ENCODE results near the gene OASL.

Gene OASL

GRCh38 chr12:120983759-120984158 is 55.3 kb downstream of the OASL start:
- TF ChIP-seq CTCF (IDR thresholded peaks at IDR 0.05) = no peak
- intact Hi-C loops (cut with DNase I; ENCODE audit: low total_unique reads) = no loop called here
- H3K27ac ChIP-seq = no peak overlapping the region
- no peaks in the 10 kb centered on the region for H3K9me3 ChIP-seq
- H3K36me3 ChIP-seq = no peaks in the 10 kb centered on the region
- peaks cover 0 to 12% of the 10 kb centered on the region in 2 donors for H3K27me3 ChIP-seq
- H3K4me1 ChIP-seq = peaks cover 0 to 3% (median under 1%) of the 10 kb centered on the region in 4 donors
- DNase-seq = no peak
- no peak overlapping the region for H3K4me3 ChIP-seq

- no peak for DNase-seq
- Histone ChIP-seq H3K27me3 (peaks cover 0 to 9% of the 10 kb centered on the region in 2 donors), H3K27ac (no peak overlapping the region), H3K9me3 (no peaks in the 10 kb centered on the region), H3K4me3 (no peak overlapping the region), H3K36me3 (no peaks in the 10 kb centered on the region), H3K4me1 (peaks cover 0 to 11% (median 5%) of the 10 kb centered on the region in 4 donors)
- no peak for TF ChIP-seq CTCF (IDR thresholded peaks at IDR 0.05)
- intact Hi-C loops (cut with DNase I; ENCODE audit: low total_unique reads) = no loop called here
Measured at GRCh38 chr12:120982659-120983058, 56.4 kb downstream of the OASL start.

GRCh38 chr12:120981407-120981941 is 57.6 kb downstream of the OASL start:
- DNase-seq = no peak
- Histone ChIP-seq H3K27me3 (peaks cover 0 to 9% of the 10 kb centered on the region in 2 donors), H3K4me1 (peaks cover 0 to 11% (median 5%) of the 10 kb centered on the region in 4 donors), H3K36me3 (no peaks in the 10 kb centered on the region), H3K27ac (no peak overlapping the region), H3K9me3 (no peaks in the 10 kb centered on the region), H3K4me3 (no peak overlapping the region)
- intact Hi-C loops (cut with DNase I; ENCODE audit: low total_unique reads) = no loop called here
- TF ChIP-seq CTCF (IDR thresholded peaks at IDR 0.05) = no peak

GRCh38 chr12:120980800-120981368 is 58.2 kb downstream of the OASL start:
- Histone ChIP-seq H3K36me3 (no peaks in the 10 kb centered on the region), H3K9me3 (no peaks in the 10 kb centered on the region), H3K4me3 (no peak overlapping the region), H3K27ac (no peak overlapping the region), H3K4me1 (peaks cover 0 to 11% (median 5%) of the 10 kb centered on the region in 4 donors), H3K27me3 (peaks cover 0 to 9% of the 10 kb centered on the region in 2 donors)
- no peak for DNase-seq
- no peak for TF ChIP-seq CTCF (IDR thresholded peaks at IDR 0.05)
- intact Hi-C loops (cut with DNase I; ENCODE audit: low total_unique reads) = no loop called here

- Histone ChIP-seq H3K4me1 (peaks cover 0 to 11% (median 5%) of the 10 kb centered on the region in 4 donors), H3K36me3 (no peaks in the 10 kb centered on the region), H3K4me3 (no peak overlapping the region), H3K27me3 (peaks cover 0 to 9% of the 10 kb centered on the region in 2 donors), H3K27ac (no peak overlapping the region), H3K9me3 (no peaks in the 10 kb centered on the region)
- intact Hi-C loops (cut with DNase I; ENCODE audit: low total_unique reads) = loop anchor here (10.0 kb wide), 2 partner anchors 265 to 335 kb away; partner anchors contain the start of genes CABP1 and UNC119B
- no peak for DNase-seq
- no peak for TF ChIP-seq CTCF (IDR thresholded peaks at IDR 0.05)
Measured at GRCh38 chr12:120979862-120980696, 59.0 kb downstream of the OASL start.
